ENCODE measurements around the gene MACO1. TPM values are rescaled to one million over a fixed set of nuclear protein-coding genes. Genes with fewer than 3 reads are reported as not detected.

Gene MACO1
- total and polyA plus RNA-seq, 10 of the 15 experiments (the other 5 are each of a cell fraction or from before 2014, with no cell fraction given), result 3.2 to 19.8 (median 10.3) TPM

GRCh38 chr1:25519624-25520023, 88.9 kb downstream of the MACO1 start:
- Histone ChIP-seq H3K79me2 (ENCODE audit: control insufficient read depth, insufficient read depth, low read length) (no peaks in the 10 kb centered on the region), H2AFZ (ENCODE audit: control insufficient read depth, low read depth, low read length) (no peak overlapping the region), H3K9me3 (replicated peaks; ENCODE audit: control insufficient read depth, insufficient read depth, low read length) (no peaks in the 10 kb centered on the region), H4K20me1 (ENCODE audit: control insufficient read depth, insufficient read depth) (no peaks in the 10 kb centered on the region), H3K9ac (ENCODE audit: control insufficient read depth, insufficient read depth, low read length) (no peak overlapping the region), H3K36me3 (ENCODE audit: control insufficient read depth in 2 of 2, insufficient read depth in 2 of 2, low read length in 1 of 2) (no peaks in the 10 kb centered on the region), H3K4me2 (ENCODE audit: control insufficient read depth, insufficient read depth) (no peak overlapping the region), H3K27ac (ENCODE audit: control insufficient read depth, insufficient read depth) (no peak overlapping the region), H3K4me3 (no peak overlapping the region), H3K27me3 (replicated peaks in 1 of 2; ENCODE audit: control insufficient read depth in 2 of 2, insufficient read depth in 2 of 2, low read length in 1 of 2) (0 out of 4 replicates have a peak, but pooled peaks cover 0 to 1% of the 10 kb centered on the region in 2 experiments), H3K4me1 (ENCODE audit: control insufficient read depth, insufficient read depth, low read length) (no peaks in the 10 kb centered on the region)
- intact Hi-C loops (cut with micrococcal nuclease; ENCODE audit: unreplicated experiment), result loop anchor here (5.0 to 10.0 kb wide), 2 partner anchors 235 to 293 kb away; no protein-coding TSS in a partner anchor
- no peak for TF ChIP-seq STAT1 (conservative IDR thresholded peaks at IDR 0.05)
- no peak for TF ChIP-seq RCOR1 (conservative IDR thresholded peaks at IDR 0.05; ENCODE audit: low read depth, low read length)
- 0 out of 2 replicates have a peak, but pooled peaks have one; percentile 15 for TF ChIP-seq ZNF24 (IDR thresholded peaks at IDR 0.05)
- no peak for TF ChIP-seq IKZF2 (IDR thresholded peaks at IDR 0.05)
- ChIA-PET POLR2A (no interaction called here), RAD21 (ENCODE audit: unreplicated experiment) (interaction anchor here (0.8 to 1.6 kb wide), 5 partner anchors 17 to 290 kb away, joined by 3 to 7 read pairs (median 4); no protein-coding TSS in a partner anchor), SMC1A (ENCODE audit: uncharacterized antibody, unreplicated experiment) (interaction anchor here (0.6 to 2.7 kb wide), 6 partner anchors 16 to 975 kb away, joined by 3 to 24 read pairs (median 5); no protein-coding TSS in a partner anchor), CTCF (interaction anchor here (0.8 to 6.5 kb wide), 20 partner anchors 16 to 290 kb away, joined by 3 to 61 read pairs (median 6); no protein-coding TSS in a partner anchor)
- ATAC-seq (peak; percentile 31; the same call in 1 of the 3 replicates), DNase-seq (ENCODE audit: low read depth, low spot score) (no peak), FAIRE-seq (no peak)
- WGBS (ENCODE audit: insufficient coverage, insufficient replicate concordance, low lambda C conversion rate, missing lambda C conversion rate), result 34% methylated on average over 5 of the region's 5 CpGs
- in situ Hi-C loops (cut with MboI), result loop anchor here (10.0 kb wide), 1 partner anchor 115 kb away; no protein-coding TSS in a partner anchor
- BruUV-seq (replicated peaks), result no TSS peak

GRCh38 chr1:25520446-25521061, 89.9 kb downstream of the MACO1 start:
- TF ChIP-seq, protein P1, sequence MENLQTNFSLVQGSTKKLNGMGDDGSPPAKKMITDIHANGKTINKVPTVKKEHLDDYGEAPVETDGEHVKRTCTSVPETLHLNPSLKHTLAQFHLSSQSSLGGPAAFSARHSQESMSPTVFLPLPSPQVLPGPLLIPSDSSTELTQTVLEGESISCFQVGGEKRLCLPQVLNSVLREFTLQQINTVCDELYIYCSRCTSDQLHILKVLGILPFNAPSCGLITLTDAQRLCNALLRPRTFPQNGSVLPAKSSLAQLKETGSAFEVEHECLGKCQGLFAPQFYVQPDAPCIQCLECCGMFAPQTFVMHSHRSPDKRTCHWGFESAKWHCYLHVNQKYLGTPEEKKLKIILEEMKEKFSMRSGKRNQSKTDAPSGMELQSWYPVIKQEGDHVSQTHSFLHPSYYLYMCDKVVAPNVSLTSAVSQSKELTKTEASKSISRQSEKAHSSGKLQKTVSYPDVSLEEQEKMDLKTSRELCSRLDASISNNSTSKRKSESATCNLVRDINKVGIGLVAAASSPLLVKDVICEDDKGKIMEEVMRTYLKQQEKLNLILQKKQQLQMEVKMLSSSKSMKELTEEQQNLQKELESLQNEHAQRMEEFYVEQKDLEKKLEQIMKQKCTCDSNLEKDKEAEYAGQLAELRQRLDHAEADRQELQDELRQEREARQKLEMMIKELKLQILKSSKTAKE (IDR thresholded peaks at IDR 0.05; ENCODE audit: low read depth, poor library complexity, severe bottlenecking), result peak; percentile 30
- TF ChIP-seq CTCF (IDR thresholded peaks at IDR 0.05 in 2 of 3, conservative IDR thresholded peaks at IDR 0.05 in 1 of 3; ENCODE audit: control insufficient read depth in 2 of 3, extremely low read depth in 1 of 3, insufficient read depth in 1 of 3, low read depth in 3 of 3, low read length in 3 of 3) (peak; percentile 66 to 77 (median 75); a peak in 5 of 6 replicates), SMC3 (IDR thresholded peaks at IDR 0.05; ENCODE audit: borderline replicate concordance, low read length) (peak; percentile 87), ZNF24 (IDR thresholded peaks at IDR 0.05) (peak; percentile 39; the same call in 1 of the 2 replicates), RAD21 (IDR thresholded peaks at IDR 0.05; ENCODE audit: insufficient read depth, low read depth, low read length) (peak; percentile 72), JUNB (IDR thresholded peaks at IDR 0.05) (no peak), RUNX3 (IDR thresholded peaks at IDR 0.05; ENCODE audit: low read length) (peak; percentile 64), CBX3 (IDR thresholded peaks at IDR 0.05; ENCODE audit: borderline replicate concordance, low read depth) (no peak)
- SMC1A ChIA-PET (ENCODE audit: uncharacterized antibody, unreplicated experiment), result interaction anchor here (0.6 to 2.7 kb wide), 21 partner anchors 17 to 976 kb away, joined by 3 to 24 read pairs (median 5); no protein-coding TSS in a partner anchor
- POLR2A ChIA-PET, result interaction anchor here (0.7 to 1.3 kb wide), 4 partner anchors 8 to 163 kb away, joined by 3 to 7 read pairs (median 3); no protein-coding TSS in a partner anchor
- 0% methylated on average over 4 of the region's 4 CpGs for WGBS (ENCODE audit: insufficient coverage, insufficient replicate concordance, low lambda C conversion rate, missing lambda C conversion rate)
- Histone ChIP-seq H3K9me3 (replicated peaks; ENCODE audit: control insufficient read depth, insufficient read depth, low read length) (no peaks in the 10 kb centered on the region), H3K79me2 (ENCODE audit: control insufficient read depth, insufficient read depth, low read length) (no peaks in the 10 kb centered on the region), H3K4me3 (no peak overlapping the region), H3K4me2 (ENCODE audit: control insufficient read depth, insufficient read depth) (no peak overlapping the region), H3K36me3 (ENCODE audit: control insufficient read depth in 2 of 2, insufficient read depth in 2 of 2, low read length in 1 of 2) (no peaks in the 10 kb centered on the region), H4K20me1 (ENCODE audit: control insufficient read depth, insufficient read depth) (no peaks in the 10 kb centered on the region), H3K4me1 (ENCODE audit: control insufficient read depth, insufficient read depth, low read length) (no peaks in the 10 kb centered on the region), H3K9ac (ENCODE audit: control insufficient read depth, insufficient read depth, low read length) (no peak overlapping the region), H3K27me3 (replicated peaks in 1 of 2; ENCODE audit: control insufficient read depth in 2 of 2, insufficient read depth in 2 of 2, low read length in 1 of 2) (no peaks in the 10 kb centered on the region), H3K27ac (ENCODE audit: control insufficient read depth, insufficient read depth) (no peak overlapping the region), H2AFZ (ENCODE audit: control insufficient read depth, low read depth, low read length) (no peak overlapping the region)
- FAIRE-seq (peak; percentile 77), DNase-seq (ENCODE audit: low read depth, low spot score) (peak; percentile 17), ATAC-seq (peak; percentile 75)
- no TSS peak for BruUV-seq (replicated peaks)
- in situ Hi-C loops (cut with MboI) (no loop called here), intact Hi-C loops (cut with micrococcal nuclease; ENCODE audit: unreplicated experiment) (loop anchor here (5.0 to 10.0 kb wide), 2 partner anchors 236 to 292 kb away; no protein-coding TSS in a partner anchor)
- RAD21 ChIA-PET (ENCODE audit: unreplicated experiment), result interaction anchor here (0.5 to 3.1 kb wide), 10 partner anchors 19 to 315 kb away, joined by 3 to 16 read pairs (median 4); no protein-coding TSS in a partner anchor
- CTCF ChIA-PET, result interaction anchor here (0.6 to 6.5 kb wide), 56 partner anchors 7 to 1332 kb away, joined by 3 to 61 read pairs (median 4); partner anchors contain the start of gene LDLRAP1
